SW480 (cell line): ENCODE results near the gene ANO10.

ENCODE experiments used
- DNase-seq: peaks from one replicate; pipeline ENCODE4 v3.0.0-alpha.2; 2016; ENCODE audit warnings: low spot score

Gene ANO10

DNA sequence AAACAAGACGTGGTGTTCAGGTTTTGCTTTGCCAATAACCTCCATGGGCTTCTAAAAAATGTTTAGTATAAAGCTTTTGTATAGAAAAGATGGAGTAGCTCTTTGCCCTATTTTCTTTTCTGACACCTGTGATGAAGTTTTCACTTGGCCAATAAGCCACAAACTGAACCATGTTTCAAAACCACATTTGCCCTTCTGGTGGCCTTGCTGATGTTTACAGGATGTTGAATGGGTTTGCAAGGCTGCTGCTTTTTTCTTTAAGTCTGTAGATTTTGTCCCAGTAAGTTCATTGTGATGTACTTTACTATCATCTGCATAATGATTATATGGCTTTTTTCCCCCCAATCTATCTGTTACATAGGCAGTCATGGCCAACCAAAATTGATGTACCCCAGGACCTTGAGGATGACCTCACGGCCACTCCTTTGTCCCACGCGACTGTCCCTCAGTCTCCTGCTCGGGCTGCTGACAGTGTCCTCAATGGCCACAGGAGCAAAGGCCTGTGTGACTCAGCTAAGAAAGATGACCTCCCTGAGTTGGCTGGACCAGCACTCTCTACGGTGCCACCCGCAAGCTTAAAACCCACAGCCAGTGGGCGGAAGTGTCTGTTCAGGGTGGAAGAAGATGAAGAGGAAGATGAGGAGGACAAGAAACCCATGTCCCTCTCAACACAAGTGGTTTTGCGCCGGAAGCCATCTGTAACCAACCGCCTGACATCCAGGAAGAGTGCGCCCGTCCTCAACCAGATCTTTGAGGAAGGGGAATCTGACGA is 274.6 kb downstream of the ANO10 start:
- DNase-seq = no peak

DNA sequence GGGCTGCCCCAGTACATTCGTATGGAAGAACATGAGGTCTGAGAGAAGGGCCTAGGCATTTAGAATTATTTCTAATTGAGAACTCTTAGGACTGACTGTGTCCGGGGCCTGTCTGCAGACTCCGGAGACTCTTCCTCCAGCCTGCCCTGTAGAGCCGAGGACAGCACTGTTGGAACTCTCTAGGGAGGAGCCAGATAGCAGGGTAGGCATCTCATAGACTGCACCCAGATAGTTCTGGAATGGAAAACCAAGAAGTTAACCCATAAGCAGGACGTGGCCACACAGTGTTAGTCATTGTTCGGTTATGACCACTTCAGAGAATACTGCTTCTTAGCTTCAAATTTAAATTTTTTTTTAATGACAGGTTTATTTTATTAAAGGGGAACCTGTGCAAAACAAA is 275.9 kb downstream of the ANO10 start:
- no peak for DNase-seq

DNA sequence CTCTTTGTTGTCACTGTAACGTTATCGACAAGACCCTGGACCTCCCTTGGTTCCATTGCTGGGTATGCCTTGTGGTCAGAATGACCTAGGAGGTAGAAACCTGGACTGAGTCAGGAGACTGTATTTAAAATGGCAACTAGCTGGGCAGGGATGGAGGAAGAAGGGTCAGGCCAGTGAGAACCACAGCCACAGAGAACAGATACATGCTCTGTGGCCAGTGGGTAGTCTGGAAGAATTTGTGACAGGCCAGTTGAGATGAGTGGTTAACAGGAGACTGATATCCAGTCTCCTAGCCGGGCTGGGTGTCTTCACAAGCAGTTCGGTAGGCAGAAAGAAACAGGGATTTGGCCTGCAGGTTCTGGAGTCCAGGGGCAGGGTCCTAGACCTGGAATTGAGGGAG is 276.6 kb downstream of the ANO10 start:
- DNase-seq = no peak

DNA sequence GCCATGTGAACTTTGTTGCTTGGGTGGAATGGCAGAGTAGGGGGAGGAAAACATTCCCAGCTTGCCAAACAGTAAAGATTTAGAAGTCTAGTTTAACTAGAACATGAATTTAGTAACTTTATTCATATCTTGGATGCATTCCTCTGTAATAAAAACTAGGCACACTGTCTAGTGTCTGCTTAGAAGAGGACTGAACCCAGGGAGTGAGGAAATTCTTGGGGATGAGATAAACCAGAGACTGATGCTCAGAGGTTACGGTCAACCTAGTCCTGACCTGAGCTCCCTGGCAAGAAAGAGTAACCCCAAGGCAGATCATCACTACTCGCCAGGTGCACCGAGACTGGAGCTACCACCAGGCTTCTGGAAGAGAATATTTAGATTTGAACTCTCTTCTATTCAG is 277.3 kb downstream of the ANO10 start:
- no peak for DNase-seq

DNA sequence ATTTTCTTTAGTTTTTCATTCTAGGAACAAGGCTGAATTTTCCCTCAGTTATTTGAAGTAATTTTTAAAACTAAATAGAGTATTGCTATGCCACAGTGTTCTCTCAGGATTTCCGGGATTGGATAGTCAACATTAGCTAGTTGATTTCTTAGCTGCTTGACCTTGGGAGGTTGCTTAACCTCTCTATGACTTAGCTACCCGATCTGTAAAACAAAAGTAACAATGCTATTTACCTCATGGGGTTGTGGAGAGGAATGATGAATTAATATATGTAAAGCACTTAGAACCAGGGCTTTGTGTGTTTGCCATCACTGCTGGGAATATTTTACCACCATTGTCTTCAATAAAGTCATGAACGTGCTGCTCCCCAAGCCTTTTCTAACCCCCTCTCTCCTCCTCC is 278.0 kb downstream of the ANO10 start:
- DNase-seq = no peak

DNA sequence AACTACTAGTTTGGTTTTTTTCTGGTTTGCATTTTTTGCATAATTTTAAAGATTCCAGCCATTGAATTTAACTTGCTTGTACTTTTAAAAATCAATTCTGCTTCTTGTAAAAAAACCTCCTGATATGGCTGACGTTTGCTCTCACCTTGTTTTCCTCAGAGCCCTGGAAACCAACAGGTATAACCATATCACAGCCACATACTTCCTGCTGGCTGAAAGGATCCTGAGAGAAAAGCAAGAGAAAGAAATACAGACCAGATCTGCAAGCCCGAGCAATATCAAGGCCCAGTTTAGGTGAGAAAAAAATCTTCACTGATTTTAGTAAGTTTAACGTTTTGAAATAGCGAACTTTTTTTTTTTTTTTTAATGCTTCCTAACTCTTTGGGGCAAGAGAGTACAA is 278.6 kb downstream of the ANO10 start:
- DNase-seq = no peak

DNA sequence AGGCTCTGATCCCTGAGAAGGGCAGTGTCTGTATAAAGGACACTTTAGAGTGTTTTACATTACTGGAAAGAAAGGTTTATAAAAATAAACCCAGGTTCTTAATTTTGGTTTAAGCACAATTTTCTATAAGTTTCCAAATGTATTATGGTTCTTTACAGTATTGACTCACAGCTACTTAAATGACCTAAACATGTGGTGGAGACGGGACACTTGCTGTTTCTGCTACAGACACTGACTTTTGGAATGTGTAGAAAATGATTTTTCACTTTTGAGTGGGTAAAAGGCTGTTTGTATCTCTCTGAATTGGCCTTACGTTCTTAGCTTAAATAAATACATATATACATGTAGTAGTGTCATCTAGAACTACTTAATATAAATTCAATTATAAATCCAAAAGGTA is 280.0 kb downstream of the ANO10 start:
- no peak for DNase-seq

DNA sequence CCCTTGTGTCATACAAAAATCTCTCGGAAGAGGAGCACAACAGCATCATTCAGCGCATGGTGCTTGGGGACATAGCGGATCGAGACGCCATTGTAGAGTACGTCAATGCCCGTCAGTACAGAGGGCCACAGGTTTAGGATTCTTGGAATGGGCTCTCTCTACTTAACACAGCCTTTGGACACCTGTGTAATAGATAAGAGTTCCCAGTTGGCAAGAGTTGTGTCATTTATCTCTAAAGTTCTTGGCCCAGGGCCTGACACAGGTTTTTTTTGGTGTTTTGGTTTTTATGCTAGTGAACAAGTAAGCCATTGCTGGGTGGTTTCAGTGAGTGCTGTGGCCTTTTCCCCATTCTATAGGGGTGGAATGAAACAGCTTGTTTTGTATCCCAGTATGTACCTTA is 281.4 kb downstream of the ANO10 start:
- DNase-seq = no peak

DNA sequence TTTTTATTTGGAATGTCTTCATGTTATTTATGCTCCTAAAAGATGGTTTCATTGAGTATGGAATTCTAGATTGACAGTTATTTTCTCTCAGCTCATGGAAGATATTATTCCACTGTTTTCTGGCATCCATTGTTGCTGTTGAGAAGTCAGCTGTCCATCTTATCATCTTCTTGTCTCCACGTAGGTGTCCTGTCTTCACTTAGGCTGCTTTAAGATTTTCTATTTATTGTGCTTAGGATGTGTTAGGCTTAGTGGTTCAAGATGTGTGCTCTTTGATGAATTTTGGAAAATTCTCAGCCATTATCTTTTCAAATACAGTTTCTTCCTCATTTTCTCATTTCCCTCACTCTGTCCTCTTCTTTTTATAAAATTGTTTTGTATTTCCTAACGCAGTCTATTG is 283.5 kb downstream of the ANO10 start:
- DNase-seq = peak; percentile 5

DNA sequence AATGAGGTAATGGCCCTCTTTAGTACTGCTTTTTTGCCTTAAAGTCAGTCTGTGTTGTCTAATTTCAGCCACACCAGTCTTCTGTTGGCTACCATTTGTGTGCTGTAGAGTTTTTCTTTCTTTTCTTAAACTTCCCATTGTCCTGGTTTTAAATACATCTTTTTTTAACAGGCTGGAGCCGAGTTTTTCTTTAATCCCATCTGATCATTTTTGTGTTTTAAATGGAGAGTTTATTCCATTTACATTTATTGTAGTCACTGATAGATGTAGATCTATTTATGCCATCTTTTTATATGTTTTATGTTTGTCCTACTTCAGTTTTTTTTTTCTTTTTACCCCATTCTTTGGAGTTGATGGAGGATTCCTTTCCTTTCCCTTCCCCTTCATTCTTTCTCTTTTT is 286.0 kb downstream of the ANO10 start:
- no peak for DNase-seq

DNA sequence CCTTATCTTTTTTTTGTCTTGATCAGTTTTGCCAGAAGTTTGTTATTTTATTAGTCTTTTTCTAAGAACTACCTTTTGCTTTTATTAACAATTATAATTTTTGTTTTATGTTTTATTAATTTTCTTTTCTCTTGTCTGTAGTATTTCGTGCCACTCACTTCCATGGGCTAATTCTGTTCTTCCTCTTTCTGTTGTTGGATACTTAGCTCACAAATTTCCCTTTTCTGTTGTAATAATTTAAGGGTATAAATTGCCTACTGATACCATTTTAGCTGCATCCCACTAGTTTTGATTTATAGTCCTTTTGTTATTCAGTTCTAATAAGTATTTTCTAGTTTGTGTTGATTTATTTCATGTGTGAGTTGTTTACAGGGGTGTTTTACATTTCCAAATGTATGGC is 286.8 kb downstream of the ANO10 start:
- no peak for DNase-seq

DNA sequence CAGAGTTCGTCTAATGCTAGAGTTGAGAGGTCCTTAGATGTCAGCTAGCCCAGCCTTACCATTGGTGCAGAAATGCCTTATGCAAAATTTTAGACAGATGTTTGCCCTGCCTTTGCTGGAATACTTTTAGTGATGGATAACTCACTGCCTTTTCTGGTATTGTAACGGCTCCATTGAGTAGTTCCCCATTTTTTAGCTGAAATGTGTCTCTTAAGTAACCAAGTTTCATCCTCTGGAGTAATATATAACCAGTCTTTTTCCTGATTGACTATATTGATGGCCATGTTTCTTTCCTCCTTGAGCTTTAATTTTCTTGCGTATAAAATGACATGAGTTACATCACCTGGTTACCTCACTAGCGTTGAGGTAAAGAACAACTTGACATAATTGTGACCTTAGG is 290.4 kb downstream of the ANO10 start:
- DNase-seq = no peak

DNA sequence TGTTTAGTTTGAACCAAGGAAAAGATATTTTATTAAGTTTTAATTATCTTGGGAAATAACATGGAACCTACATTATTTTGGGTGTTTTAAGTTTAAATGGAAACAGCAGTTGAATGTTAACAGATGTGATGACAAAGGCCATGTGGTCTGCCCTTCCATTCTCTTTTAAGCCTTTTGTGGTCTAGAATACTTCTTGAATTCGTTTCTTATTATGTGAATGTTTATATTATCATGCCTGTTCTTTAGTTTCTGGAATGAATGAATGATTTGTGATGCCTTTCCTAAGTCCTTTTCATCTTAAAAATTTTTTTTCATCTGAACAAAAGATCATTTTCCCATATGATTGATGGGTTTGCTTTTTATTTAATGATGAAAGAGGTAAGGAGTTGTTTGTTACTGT is 290.8 kb downstream of the ANO10 start:
- DNase-seq = no peak

DNA sequence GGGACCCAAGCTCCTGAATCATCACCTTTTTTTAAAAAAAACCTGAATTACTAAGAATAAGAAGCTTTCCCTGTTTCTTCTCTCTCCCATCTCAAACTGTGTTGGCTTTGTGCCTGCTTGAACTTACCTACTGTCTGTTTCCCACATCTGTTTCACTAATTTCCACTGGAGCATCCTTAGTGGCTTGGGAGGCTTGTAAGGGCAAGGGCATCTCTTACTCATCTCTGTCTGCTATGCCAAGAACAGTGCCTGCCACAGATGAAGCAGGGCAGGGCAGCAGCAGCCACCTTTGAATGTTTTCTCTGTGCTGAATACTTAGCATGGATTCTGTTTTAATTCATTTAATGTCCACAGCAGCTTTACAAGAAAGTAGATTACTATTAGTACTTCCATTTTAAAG is 293.2 kb downstream of the ANO10 start:
- no peak for DNase-seq

DNA sequence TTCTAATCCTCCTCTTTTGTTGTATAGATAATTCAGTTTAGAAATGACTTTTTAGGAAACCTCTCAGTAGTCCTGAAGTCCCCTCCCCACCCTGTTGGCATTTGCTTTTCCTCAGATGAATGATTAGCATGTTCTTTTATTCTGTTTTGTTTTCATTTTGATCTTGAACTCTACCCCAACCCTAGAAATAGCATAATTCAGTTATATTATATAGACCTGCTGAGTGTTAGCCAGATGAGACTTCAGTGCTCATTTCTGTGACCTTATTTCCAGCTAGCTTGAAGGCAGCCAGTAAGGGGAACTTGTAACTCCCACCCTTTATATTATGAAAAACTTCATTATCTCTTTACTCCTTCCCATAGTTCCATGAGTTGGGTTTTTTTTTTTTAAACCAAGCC is 294.2 kb downstream of the ANO10 start:
- DNase-seq = no peak

DNA sequence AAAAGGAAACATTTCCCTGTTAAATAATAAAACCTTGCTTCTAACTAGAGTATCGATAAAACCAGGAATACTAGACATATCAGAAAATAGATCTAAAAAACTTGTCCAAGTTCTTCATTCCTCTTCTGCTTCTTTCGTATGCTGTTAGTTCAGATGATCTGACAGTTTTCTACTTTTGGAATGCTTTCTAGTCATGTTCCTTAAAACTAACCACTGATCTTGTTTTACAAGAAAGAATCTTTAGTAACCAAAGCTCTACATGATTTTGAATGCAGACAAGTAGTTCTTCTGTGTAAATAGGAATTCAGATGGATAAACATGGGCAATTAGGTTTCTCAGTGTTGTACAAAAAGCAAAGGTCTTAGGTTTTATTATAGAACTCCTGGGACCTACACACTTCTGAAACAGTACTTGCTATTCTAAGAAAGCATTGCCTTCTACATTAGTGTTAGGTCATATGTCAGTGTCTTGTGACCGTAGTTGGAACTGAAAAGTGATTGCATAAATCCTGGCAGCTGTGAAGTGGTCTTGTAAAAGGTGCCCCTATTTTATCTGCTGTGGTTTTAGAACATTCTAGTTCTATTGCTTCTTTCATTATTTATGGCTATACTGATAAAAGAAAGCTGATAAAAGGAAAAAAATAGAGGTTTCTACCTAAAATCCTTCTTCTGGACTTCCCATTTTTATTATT is 294.8 kb downstream of the ANO10 start:
- no peak for DNase-seq

DNA sequence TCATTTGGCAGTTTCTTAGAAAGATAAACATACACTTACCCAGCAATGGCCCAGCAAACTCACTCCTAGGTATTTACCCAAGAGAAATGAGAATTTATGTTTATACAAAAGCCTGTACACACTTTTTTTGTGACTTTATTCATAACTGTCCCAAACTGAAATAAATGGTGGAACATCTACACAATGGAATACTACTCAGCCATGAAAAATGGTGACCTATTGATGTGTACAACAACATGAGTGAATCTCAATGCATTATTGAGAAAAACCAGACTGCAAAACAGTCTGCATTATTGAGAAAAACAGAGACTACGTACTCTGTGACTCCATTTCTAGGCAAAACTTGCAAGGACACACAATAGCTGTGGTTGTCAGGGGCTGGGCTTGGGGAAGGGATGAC is 298.3 kb downstream of the ANO10 start:
- no peak for DNase-seq

DNA sequence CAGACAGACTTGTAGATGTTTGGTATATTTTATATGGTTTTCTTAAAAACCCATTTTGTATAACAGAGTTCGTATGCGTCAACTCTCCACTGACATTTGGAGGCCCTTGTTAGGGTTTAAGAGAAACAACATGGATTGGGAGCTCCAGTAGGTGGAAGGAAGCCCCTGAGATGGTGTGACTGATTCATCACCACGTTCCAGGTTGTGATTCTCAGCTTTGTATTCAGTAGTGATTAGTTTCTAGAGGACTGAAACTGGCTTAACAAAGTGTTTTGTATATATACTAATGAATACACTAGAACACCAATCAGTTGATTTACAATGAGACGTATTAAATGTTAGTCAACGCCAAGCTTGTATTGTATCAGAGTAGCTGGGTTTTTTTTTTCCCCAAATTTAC is 301.5 kb downstream of the ANO10 start:
- no peak for DNase-seq

DNA sequence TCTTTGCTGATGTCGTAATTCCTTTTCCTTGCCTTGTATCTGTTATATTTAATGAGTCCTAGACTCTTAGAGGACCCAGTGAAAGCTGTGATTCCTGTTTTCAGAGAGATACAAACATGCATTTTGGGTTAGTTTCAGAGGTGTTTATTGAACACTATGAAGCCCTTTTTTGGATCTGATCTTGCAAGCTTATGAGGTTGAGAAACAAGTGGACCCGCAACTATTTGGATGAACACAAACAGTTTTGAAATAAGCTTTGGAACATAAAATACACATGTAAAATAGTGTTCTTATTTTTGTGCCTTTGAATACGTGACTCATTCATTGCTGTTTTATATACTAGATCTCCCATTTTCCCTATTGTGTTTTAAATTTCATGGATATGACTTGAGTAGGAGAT is 302.0 kb downstream of the ANO10 start:
- DNase-seq = no peak

DNA sequence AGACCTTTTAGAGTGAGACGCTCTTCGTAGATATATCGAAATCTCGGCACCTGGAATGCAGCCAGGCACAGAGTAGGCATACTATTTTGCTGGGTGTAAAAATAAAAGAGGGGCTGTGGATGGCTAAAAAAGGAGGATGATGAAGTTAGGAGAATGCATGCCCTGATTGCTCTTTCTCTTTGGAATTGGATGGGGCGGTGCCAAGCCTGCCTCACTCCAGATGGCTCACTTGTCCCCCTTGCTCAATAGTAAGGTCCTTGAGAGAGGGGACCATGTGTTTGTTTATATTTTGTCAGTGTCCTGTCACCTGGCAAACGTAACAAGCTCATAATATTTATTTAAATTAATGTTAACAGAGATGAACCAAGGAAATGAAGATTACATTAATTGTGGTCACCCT is 302.4 kb downstream of the ANO10 start:
- no peak for DNase-seq

DNA sequence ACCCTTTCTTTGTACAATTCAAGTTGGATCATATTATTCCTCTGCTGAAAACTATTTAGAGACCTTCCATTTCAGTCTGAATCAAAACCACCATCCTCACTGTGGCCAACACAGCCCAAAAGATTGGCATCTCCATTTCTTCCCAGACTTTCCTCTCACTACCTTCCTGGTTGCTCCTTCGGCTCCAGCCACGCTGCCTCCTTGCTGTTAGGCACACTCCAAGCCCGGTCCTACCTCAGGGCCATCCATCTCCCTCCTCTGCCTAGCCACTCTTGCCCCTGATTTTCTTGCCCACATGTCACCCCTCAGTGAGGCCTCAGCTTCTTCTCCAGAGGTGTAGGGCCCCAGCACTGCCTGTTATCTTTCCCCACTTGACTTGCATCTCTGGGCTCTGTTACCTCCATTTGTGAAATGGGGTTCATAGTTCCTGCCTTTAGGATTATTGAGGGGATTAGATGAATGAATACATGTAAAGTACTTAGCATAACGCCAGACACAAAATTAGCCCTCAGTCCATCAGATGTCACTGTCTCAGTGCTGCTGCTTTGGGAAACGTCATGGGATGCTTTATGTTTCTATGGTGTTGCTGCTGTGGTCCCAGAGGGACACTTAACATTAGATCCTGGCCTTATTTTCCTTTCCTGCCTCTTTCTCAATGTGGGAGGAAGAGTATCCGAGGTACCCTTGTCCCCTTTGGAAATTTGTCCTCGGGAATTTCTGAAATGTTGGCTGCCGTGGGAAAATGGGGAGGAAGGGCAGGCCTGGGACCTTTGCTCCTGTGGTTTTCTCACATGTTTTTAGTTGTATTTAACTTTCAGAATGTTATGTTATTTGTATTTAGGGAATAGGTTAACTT is 304.1 kb downstream of the ANO10 start:
- no peak for DNase-seq

DNA sequence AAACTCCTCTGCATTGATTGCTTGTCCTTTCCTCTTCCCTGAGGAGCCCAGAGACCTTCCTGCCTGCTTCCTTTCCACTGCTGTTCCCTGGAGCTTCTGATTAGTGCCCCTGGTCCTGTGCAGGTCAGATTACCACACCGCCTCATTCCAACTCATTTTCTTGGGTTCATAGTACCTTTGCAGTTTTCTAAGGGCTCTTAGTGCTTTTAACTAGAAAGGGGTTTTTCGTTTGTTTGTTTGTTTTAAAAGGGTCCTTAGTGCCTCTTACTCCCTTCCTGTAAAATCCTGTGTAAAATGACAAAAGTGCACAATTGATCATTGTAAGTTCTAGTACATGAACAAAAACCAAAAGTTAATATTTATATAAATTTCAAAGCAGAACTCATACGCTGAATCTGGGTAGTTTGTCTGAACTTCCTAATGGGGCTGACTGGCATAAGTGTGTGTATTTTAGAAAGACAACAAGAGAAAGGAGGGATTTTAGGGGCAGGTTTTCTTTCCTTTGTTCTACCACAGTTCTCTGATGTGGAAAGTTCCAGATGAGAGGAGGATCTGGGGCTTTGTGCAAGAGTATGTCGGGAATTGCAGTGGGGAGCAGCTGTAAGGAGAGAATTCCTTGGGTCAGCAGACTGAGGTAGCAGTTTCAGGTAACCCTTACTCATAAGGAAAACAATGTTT is 304.9 kb downstream of the ANO10 start:
- DNase-seq = no peak
